Measurements from ENCODE around the gene CD300C. TPM values are rescaled to one million over a fixed set of nuclear protein-coding genes. Genes with fewer than 3 reads are reported as not detected.
"Not testable (repeated sequence)": the region's sequence is repeated elsewhere in the genome, so short reads cannot be mapped to it uniquely, and the experiment has no call there.

Gene CD300C
- polyA plus RNA-seq, 4 donors: 0.26 to 0.61 (median 0.42) TPM

GRCh38 chr17:74565126-74565525 lies 19.2 kb upstream of the CD300C start:
- DNase-seq (ENCODE audit: low read depth in 4 of 4, low spot score in 3 of 4): no peak

- DNase-seq (ENCODE audit: low read depth in 4 of 4, low spot score in 3 of 4): no peak
These were observed 17.4 kb upstream of the CD300C start for GRCh38 chr17:74563358-74563757.

GRCh38 chr17:74561586-74561985 lies 15.7 kb upstream of the CD300C start:
- no peak for DNase-seq (ENCODE audit: low read depth in 4 of 4, low spot score in 3 of 4)

DNA sequence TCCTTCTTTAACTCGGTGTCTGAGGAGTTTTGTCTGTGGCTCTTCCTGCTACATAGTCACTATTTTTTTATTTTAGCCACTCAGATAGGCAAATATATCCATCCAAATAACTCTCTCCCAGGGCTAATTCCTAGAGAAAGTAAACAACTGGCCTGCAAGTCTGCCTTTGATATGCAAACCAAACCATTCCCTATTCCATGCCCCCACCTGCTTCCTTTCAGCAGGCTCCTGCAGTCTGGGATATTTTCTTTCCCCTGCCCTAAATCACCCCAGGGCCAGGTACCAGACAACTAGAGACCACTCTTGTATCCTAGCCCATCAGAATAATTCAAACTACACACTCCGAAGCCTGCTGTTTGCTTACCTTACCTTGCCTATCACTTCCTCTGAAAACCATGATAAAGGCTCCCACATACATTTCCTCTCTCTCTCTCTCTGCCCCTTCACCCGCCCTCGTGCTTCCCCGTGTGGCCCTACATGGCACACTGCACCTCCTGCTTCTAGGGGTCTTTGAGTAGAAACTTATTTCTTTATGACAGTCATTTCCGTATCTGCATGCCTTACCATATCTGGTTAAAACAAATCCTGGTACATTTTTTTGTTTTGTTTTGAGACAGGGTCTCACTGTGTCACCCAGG lies 13.1 kb upstream of the CD300C start:
- DNase-seq (ENCODE audit: low read depth in 4 of 4, low spot score in 3 of 4): no peak

- DNase-seq (ENCODE audit: low read depth in 4 of 4, low spot score in 3 of 4): not testable (repeated sequence)
These were observed 12.5 kb upstream of the CD300C start for GRCh38 chr17:74558402-74558801.

GRCh38 chr17:74555427-74555940 lies 9.6 kb upstream of the CD300C start:
- no peak for DNase-seq (ENCODE audit: low read depth in 4 of 4, low spot score in 3 of 4)

- no peak for DNase-seq (ENCODE audit: low read depth in 4 of 4, low spot score in 3 of 4)
These were observed 9.0 kb upstream of the CD300C start for GRCh38 chr17:74554909-74555308.

DNA sequence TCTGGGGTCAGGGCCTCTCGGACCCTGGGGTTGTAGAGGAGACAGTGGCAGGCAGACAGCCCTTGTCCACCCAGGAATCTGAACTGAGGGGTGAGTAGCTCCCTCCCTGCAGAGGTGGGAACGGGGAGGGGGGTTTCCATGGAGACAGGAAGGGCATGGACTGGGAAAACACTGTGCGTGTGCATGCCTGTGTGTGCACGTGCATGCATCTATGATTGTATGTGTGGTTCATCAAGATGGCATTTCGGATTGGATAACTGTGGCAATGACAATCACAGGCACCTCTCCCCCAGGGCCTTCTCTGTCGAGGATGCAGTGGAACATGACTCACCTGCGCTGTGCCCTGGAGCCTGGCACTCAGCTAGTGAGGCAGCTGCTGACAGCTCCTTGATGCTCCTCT lies 6.1 kb upstream of the CD300C start:
- no peak for DNase-seq (ENCODE audit: low read depth in 4 of 4, low spot score in 3 of 4)

- DNase-seq (ENCODE audit: low read depth in 4 of 4, low spot score in 3 of 4): no peak
These were observed 4.7 kb upstream of the CD300C start for GRCh38 chr17:74550602-74551001.

DNA sequence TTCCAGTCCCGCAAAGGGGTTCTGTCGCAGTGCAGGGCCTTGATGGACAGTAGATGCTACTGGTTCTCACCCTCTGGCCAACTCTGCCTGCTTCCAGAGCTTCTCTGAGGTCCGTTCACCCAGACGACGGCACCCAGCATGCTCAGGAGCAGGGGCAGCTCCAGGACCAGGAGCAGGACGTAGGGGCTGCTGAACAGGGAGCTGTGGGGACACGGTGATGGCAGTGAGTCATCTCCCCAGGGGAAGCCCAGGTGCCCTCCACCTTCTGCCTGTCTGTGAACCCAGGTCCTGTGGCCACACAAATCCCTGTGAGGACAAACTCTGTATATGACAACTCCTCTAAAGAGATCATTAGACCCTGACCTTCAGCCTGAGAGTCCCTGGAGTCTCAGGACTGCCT lies 3.4 kb upstream of the CD300C start:
- DNase-seq (ENCODE audit: low read depth in 4 of 4, low spot score in 3 of 4): no peak

GRCh38 chr17:74547736-74548135 lies 1.8 kb upstream of the CD300C start:
- no peak for DNase-seq (ENCODE audit: low read depth in 4 of 4, low spot score in 3 of 4)

DNA sequence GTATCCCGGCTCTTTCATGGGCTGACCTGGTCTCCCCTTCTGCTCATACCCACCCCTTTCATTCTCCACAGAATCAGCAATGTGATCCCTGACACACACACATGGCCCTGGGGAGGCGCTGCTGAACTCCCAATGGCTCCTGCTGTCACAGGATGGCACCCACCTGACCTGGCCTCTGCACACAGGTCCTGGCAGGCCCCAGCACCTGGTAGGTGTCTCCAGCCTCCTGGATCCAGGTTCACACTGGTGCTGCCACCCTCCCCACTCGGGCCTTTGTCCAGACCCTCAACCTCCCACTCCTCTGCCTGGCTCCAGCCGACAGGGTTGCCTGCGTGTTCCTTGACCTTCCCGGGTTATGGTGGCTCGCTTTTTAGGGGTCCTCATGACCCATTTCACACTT lies 1.3 kb upstream of the CD300C start:
- no peak for DNase-seq (ENCODE audit: low read depth in 4 of 4, low spot score in 3 of 4)

- no peak for DNase-seq (ENCODE audit: low read depth in 4 of 4, low spot score in 3 of 4)
These were observed 671 bp upstream of the CD300C start for GRCh38 chr17:74546586-74546985.

DNA sequence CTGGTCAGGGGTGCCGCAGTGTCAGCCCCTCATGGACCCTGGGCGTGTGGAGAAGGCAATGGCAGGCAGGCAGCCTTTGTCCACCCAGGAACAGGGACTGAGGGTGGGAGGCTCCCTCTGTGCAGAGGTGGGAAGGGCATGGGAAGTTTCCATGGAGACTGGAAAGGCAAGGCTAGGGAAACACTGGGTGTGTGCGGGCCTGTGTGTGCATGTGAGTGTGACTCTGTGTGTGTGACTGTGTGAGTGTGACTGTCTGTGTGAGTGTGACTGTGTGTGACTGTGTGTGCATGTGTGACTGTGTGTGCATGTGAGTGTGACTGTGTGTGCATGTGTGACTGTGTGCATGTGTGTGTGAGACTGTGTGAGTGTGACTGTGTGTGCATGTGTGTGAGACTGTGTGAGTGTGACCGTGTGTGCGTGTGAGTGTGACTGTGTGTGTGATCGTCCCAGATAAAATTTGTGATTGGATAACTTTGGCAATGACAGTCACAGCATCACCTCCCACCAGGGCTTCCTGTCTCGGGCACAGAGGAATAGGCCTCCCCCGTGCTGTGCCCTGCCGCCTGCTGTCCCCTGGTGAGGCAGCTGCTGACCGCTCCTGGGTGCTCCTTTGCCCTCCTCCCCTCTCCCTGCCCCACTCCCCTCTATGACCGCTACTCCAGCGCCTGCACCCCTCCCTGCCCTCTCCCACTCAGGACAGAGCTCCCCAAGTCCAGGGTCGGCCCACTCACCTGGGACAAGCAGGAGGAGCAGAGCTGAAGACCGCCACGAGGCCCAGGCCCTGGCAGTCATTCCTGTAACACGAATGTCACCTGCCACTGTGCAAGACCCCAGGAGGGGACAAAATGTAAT lies 698 bp downstream of the CD300C start:
- no peak for DNase-seq (ENCODE audit: low read depth in 4 of 4, low spot score in 3 of 4)

DNA sequence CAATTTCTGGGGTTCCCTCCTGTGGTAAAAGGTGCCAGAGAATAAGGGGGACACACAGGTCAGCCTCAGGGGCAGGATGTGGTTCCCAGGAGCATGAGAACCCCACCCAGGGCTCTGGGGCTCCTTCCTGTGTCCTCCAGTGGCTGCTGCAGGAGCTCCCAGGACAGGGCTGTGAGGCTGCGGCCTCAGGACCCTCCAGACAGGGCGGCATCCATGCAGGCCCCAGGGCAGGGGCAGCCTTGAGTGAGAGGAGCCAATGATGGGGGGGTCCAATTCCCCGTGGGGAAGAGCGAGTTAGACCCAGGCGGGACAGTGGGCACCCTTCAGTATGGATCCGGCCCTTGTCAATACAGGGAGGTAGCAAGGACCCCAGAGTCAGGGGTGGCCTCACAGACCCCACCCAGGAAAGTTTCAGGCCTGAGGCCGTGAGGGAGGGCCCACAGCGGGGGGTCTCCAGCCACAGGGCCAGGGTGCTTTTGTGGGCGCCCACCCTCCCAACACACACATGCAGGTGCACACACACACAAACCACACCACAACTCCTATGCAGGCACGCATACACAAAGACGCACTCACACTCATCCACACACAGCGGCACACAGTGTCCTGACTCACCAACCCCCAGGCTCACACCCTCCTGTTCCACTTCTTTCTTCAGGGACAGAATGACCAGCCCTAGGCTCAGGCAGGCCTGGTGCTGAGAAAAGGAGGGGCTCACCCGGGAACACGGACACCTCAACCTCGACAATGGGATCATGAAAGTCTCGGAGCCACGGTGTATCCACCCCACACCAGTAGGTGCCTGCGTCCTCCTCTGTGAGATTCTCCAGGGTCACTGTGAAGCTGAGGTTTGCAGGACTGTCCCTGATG lies 1.8 kb downstream of the CD300C start:
- DNase-seq (ENCODE audit: low read depth in 4 of 4, low spot score in 3 of 4): no peak

DNA sequence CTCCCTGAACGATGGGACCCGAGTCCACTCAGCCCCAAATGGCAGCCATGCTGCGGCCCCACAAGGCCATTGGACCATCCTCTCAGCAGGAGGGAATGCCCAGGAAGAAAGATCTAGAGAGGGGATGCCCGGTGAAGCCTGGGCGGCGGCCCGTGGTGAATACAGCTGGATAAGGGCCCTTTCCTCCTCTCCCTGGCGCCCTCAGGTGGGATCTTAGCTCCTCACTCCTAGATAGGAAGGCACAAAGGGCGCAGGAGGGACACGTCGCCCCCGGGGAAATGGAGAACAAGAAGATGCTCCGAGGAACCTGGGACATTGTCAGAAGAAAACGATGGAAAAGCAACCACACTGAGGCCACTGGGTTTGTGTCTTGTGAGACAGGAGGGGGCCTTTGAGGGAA lies 2.5 kb downstream of the CD300C start:
- DNase-seq (ENCODE audit: low read depth in 4 of 4, low spot score in 3 of 4): no peak

GRCh38 chr17:74542727-74543383 lies 3.1 kb downstream of the CD300C start:
- DNase-seq (ENCODE audit: low read depth in 4 of 4, low spot score in 3 of 4): no peak

GRCh38 chr17:74542166-74542565 lies 3.7 kb downstream of the CD300C start:
- DNase-seq (ENCODE audit: low read depth in 4 of 4, low spot score in 3 of 4): no peak

DNA sequence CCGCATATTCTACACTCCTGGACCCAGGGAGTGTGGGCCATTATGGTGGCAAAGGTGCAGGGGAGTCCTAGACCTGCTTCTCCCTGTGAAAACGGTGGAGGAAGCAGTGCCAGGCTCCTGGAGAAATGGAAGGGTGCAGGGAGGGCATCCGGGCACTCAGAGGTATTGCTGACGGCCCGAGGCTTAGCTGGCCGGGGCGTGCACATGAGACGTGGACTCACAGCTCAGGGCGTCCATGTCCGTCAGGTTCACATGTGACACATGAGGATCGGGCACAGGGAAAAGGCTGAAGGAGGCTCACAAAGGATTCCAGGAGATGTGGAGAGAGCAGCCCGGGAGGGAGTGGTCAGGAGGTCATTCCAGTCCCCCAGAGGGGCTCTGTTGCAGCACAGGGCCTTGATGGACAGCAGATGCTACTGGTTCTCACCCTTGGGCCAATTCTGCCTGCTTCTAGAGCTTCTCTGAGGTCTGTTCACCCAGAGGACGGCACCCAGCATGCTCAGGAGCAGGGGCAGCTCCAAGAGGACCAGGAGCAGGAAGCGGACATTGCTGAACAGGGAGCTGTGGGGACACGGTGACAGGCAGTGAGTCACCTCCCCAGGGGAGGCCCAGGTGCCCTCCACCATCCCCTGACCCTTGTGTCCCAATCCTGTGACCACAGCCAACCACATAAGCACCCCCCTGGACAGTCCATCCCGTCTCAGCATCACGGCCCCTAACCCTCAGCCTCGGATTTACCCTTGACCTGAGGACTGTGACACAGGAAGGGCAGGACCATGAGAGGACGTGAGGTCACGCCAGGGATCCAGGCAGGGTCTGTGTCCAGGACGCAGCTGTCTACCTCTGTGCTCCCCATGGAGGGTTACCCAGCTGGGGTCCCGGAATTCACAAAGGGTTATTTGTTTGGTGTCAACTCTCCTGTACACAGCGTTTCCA lies 4.5 kb downstream of the CD300C start:
- no peak for DNase-seq (ENCODE audit: low read depth in 4 of 4, low spot score in 3 of 4)

Data from left renal pelvis (tissue), 4 donors.